RWPE2 (cell line): ENCODE data around the gene ADORA1.

Source experiments
- ATAC-seq: fragments of 200-7000 bp; cut with Tn5 transposase; 3 replicates; pipeline ENCODE4 v1.9.1; 2021; ENCODE audit warnings: low read depth
- DNase-seq: peaks from one replicate; pipeline ENCODE4 v3.0.0-alpha.2; 2020; ENCODE audit warnings: low spot score
- H3K27ac ChIP-seq: fragments of 450-650 bp; 2 replicates; pipeline ENCODE4 v1.5.1; 2017; ENCODE audit warnings: mild to moderate bottlenecking; ENCODE audit not compliant: poor library complexity, severe bottlenecking
- H3K27me3 ChIP-seq: fragments of 250-450 bp; sonication (Bioruptor Pico); 2 replicates; pipeline ENCODE4 v1.5.1; 2021; ENCODE audit warnings: mild to moderate bottlenecking, moderate library complexity; ENCODE audit not compliant: insufficient read depth, poor library complexity, severe bottlenecking
- H3K36me3 ChIP-seq: fragments of 250-450 bp; sonication (Bioruptor Pico); 2 replicates; pipeline ENCODE4 v1.5.1; 2020; ENCODE audit warnings: low read depth, mild to moderate bottlenecking, moderate library complexity
- H3K4me1 ChIP-seq: fragments of 250-450 bp; sonication (Bioruptor Pico); 2 replicates; pipeline ENCODE4 v1.5.1; 2021; ENCODE audit warnings: mild to moderate bottlenecking, moderate library complexity; ENCODE audit not compliant: insufficient read depth, poor library complexity, severe bottlenecking
- H3K4me3 ChIP-seq: fragments of 250-450 bp; sonication (Bioruptor Pico); 2 replicates; pipeline ENCODE4 v1.5.1; 2021; ENCODE audit warnings: mild to moderate bottlenecking, moderate library complexity; ENCODE audit not compliant: severe bottlenecking
- H3K9me3 ChIP-seq: fragments of 250-450 bp; sonication (Bioruptor Pico); 2 replicates; pipeline ENCODE4 v1.5.1; 2021; ENCODE audit warnings: mild to moderate bottlenecking, moderate library complexity; ENCODE audit not compliant: severe bottlenecking
- TF ChIP-seq, protein P1 (sequence below): fragments of 450-650 bp; IDR thresholded peaks from one replicate; pipeline ENCODE4 v1.5.1; 2017; ENCODE audit warnings: mild to moderate bottlenecking, moderate library complexity; ENCODE audit not compliant: poor library complexity, severe bottlenecking

Gene ADORA1

GRCh38 chr1:203213126-203213525 lies 85.6 kb downstream of the ADORA1 start:
- TF ChIP-seq, protein P1, sequence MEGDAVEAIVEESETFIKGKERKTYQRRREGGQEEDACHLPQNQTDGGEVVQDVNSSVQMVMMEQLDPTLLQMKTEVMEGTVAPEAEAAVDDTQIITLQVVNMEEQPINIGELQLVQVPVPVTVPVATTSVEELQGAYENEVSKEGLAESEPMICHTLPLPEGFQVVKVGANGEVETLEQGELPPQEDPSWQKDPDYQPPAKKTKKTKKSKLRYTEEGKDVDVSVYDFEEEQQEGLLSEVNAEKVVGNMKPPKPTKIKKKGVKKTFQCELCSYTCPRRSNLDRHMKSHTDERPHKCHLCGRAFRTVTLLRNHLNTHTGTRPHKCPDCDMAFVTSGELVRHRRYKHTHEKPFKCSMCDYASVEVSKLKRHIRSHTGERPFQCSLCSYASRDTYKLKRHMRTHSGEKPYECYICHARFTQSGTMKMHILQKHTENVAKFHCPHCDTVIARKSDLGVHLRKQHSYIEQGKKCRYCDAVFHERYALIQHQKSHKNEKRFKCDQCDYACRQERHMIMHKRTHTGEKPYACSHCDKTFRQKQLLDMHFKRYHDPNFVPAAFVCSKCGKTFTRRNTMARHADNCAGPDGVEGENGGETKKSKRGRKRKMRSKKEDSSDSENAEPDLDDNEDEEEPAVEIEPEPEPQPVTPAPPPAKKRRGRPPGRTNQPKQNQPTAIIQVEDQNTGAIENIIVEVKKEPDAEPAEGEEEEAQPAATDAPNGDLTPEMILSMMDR, result no peak
- H3K27ac ChIP-seq, result no peak overlapping the region
- no peak for ATAC-seq

GRCh38 chr1:203214871-203215270 lies 87.3 kb downstream of the ADORA1 start:
- Histone ChIP-seq H3K27ac (no peak overlapping the region), H3K36me3 (no peaks in the 10 kb centered on the region), H3K9me3 (no peaks in the 10 kb centered on the region), H3K4me1 (no peaks in the 10 kb centered on the region), H3K4me3 (no peak overlapping the region), H3K27me3 (no peaks in the 10 kb centered on the region)
- DNase-seq (no peak), ATAC-seq (no peak)
- TF ChIP-seq, protein P1, result no peak

More at GRCh38 chr1:203213126-203213525, 85.6 kb downstream of the ADORA1 start:
- no peaks in the 10 kb centered on the region for H3K9me3 ChIP-seq
- H3K4me3 ChIP-seq, result no peak overlapping the region
- H3K4me1 ChIP-seq, result no peaks in the 10 kb centered on the region
- no peak for DNase-seq
- H3K27me3 ChIP-seq, result no peaks in the 10 kb centered on the region
- H3K36me3 ChIP-seq, result no peaks in the 10 kb centered on the region

DNA sequence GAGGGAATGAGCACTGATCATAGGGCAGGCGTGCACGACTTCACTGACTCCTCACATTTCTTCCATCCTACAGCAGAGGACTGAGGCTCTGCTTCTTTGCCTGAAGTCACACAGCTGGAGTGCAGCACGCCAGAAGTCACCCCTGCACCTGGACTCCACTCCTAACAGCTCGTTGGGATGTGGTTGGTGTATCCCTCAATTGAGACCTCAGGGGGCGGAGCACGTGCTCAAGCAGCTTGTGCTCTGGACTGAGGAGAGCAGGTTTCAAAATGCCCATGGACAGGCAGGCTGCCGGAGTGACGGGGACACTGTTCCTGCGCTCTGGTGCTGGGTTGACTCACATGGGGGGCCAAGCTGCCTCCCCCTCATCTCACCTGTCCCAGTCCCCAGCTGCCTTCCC lies 88.0 kb downstream of the ADORA1 start:
- H3K36me3 ChIP-seq, result no peaks in the 10 kb centered on the region
- no peak overlapping the region for H3K27ac ChIP-seq
- DNase-seq, result no peak
- no peaks in the 10 kb centered on the region for H3K9me3 ChIP-seq
- TF ChIP-seq, protein P1, result no peak
- ATAC-seq, result no peak
- H3K4me1 ChIP-seq, result no peaks in the 10 kb centered on the region
- no peaks in the 10 kb centered on the region for H3K27me3 ChIP-seq
- no peak overlapping the region for H3K4me3 ChIP-seq

DNA sequence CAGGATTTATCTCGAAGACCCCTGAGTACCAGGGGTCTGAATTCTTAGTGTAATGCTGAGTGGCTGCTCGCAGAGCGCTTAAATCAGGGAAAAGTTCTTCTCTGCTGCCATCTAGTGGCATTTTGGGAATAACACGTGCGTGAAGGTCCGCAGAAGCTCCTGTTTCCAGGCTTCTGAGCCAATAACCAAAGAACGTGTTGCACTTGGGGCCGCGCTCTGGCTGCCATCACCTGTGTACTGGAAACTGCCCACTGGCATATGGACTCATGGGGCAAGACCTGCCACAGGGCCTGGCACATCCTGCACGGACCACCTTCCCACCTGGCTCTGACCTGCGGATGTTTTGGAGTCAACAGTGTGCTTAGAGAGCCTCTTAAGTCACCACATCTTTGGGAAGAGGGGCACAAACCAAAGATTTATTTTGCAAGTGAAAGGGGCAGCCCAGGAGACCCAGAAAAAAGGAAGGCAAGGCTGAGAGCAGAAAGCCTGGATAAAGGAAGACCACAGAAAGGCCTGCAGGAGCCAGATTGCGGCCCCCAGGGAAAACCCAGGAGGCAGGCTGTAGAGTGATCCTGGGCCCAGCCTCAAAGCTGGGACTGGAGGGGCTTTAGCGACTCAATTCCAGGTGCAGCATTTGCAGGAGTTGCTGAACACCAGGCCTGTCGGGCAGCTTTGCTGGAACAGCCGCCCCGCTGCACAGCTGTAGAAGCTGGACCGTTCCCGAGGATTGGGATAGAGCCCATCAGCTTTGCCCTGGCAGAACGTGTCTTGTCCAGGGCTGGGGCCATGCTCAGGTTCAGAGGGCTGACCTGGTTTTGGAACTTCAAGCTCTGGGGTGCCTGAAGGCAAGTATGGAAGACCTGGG lies 89.0 kb downstream of the ADORA1 start:
- Histone ChIP-seq H3K27ac (no peak overlapping the region), H3K36me3 (no peaks in the 10 kb centered on the region), H3K4me3 (no peak overlapping the region), H3K27me3 (no peaks in the 10 kb centered on the region), H3K9me3 (no peaks in the 10 kb centered on the region), H3K4me1 (no peaks in the 10 kb centered on the region)
- TF ChIP-seq, protein P1, result peak; percentile 77
- DNase-seq (no peak), ATAC-seq (peak; percentile 70; the same call in 2 of the 3 replicates)
